ENCODE results near the gene SARNP.

The SARNP gene

DNA sequence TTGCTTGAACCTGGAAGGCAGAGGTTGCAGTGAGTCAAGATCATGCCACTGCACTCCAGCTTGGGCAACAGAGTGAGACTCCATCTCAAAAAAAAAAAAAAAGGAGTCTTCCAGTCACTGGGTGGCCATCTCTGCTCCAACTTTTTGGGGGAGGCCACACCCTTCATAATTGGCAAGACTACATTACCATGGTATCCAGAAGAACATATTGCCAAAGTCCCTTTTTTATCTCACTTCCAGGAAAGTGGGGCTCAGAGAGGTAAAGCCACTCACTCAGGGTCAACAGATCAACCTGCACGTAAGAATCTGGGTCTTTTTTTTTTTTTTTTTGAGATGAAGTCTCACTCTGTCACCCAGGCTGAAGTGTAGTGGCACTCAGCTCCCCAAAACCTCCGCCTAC, 83.7 kb downstream of the SARNP start:
- TF ChIP-seq, protein P1, sequence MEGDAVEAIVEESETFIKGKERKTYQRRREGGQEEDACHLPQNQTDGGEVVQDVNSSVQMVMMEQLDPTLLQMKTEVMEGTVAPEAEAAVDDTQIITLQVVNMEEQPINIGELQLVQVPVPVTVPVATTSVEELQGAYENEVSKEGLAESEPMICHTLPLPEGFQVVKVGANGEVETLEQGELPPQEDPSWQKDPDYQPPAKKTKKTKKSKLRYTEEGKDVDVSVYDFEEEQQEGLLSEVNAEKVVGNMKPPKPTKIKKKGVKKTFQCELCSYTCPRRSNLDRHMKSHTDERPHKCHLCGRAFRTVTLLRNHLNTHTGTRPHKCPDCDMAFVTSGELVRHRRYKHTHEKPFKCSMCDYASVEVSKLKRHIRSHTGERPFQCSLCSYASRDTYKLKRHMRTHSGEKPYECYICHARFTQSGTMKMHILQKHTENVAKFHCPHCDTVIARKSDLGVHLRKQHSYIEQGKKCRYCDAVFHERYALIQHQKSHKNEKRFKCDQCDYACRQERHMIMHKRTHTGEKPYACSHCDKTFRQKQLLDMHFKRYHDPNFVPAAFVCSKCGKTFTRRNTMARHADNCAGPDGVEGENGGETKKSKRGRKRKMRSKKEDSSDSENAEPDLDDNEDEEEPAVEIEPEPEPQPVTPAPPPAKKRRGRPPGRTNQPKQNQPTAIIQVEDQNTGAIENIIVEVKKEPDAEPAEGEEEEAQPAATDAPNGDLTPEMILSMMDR (conservative IDR thresholded peaks at IDR 0.05; ENCODE audit: low read depth, low read length) = no peak
- Histone ChIP-seq H2AFZ (ENCODE audit: low read depth) (no peak overlapping the region), H3K9ac (no peak overlapping the region), H4K20me1 (ENCODE audit: insufficient read depth) (no peaks in the 10 kb centered on the region), H3K27ac (no peak overlapping the region), H3K4me3 (IDR thresholded peaks at IDR 0.05; ENCODE audit: insufficient read depth, low read depth, low read length) (no peak overlapping the region), H3K36me3 (ENCODE audit: insufficient read depth) (no peaks in the 10 kb centered on the region), H3K4me2 (no peak overlapping the region), H3K27me3 (ENCODE audit: insufficient read depth, low read depth) (no peaks in the 10 kb centered on the region), H3K79me2 (ENCODE audit: insufficient read depth, low read depth) (no peaks in the 10 kb centered on the region), H3K4me1 (ENCODE audit: low read depth, poor library complexity, severe bottlenecking) (peaks cover 25% of the 10 kb centered on the region)

DNA sequence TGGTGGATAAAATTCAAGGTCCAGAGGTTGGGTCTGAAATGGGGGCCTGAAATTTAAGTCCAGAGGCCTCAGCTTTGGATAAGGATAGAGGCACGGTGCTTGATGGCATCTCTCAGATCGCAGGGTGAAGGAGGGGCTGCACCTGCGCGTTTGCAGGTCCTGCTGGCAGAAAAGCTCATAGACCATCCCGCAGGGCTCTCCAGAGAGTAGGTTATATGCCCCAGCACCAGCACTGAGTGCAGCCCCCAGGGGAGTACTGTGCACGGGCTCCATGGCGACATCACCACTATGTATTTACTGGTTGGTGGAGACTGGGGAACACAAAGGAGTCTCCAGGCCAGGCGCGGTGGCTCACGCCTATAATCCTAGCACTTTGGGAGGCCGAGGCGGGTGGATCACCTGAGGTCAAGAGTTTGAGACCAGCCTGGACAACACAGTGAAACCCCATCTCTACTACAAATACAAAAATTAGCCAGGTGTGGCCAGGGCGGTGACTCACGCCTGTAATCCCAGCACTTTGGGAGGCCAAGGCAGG, 84.4 kb downstream of the SARNP start:
- Histone ChIP-seq H3K4me1 (ENCODE audit: low read depth, poor library complexity, severe bottlenecking) (peaks cover 24% of the 10 kb centered on the region), H3K4me2 (no peak overlapping the region), H2AFZ (ENCODE audit: low read depth) (no peak overlapping the region), H4K20me1 (ENCODE audit: insufficient read depth) (no peaks in the 10 kb centered on the region), H3K27me3 (ENCODE audit: insufficient read depth, low read depth) (no peaks in the 10 kb centered on the region), H3K9ac (no peak overlapping the region), H3K36me3 (ENCODE audit: insufficient read depth) (no peaks in the 10 kb centered on the region), H3K79me2 (ENCODE audit: insufficient read depth, low read depth) (peaks cover 1% of the 10 kb centered on the region; the same call in 1 of the 2 replicates), H3K4me3 (IDR thresholded peaks at IDR 0.05; ENCODE audit: insufficient read depth, low read depth, low read length) (no peak overlapping the region), H3K27ac (no peak overlapping the region)
- TF ChIP-seq, protein P1 (conservative IDR thresholded peaks at IDR 0.05; ENCODE audit: low read depth, low read length) = no peak

DNA sequence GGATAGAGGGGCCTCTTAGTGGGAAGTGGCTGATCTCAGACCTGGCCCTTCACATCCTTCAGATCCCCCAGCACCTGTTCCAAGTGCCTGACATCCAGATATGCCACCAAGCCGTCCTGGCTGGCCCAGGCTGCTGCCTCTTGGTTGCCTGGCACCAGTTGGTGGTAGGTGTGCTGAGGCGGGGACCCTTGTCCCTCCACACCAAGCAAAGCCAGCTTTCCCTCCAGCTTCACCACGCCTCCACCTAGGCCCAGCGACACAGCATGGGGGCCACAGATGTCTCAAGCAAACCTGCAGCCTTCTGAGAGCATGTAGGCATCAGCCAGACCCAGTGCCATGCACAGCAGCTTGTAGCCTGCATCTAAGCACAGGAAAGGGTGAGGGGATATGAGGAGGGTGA, 85.2 kb downstream of the SARNP start:
- no peak overlapping the region for H3K4me3 ChIP-seq (IDR thresholded peaks at IDR 0.05; ENCODE audit: insufficient read depth, low read depth, low read length)
- no peak overlapping the region for H2AFZ ChIP-seq (ENCODE audit: low read depth)
- no peak overlapping the region for H3K4me2 ChIP-seq
- TF ChIP-seq, protein P1 (conservative IDR thresholded peaks at IDR 0.05; ENCODE audit: low read depth, low read length) = no peak
- no peak overlapping the region for H3K9ac ChIP-seq
- no peaks in the 10 kb centered on the region for H3K36me3 ChIP-seq (ENCODE audit: insufficient read depth)
- no peaks in the 10 kb centered on the region for H3K27me3 ChIP-seq (ENCODE audit: insufficient read depth, low read depth)
- peaks cover 21% of the 10 kb centered on the region for H3K4me1 ChIP-seq (ENCODE audit: low read depth, poor library complexity, severe bottlenecking)
- H3K27ac ChIP-seq = no peak overlapping the region
- H3K79me2 ChIP-seq (ENCODE audit: insufficient read depth, low read depth) = peaks cover 9% of the 10 kb centered on the region; the same call in 1 of the 2 replicates
- H4K20me1 ChIP-seq (ENCODE audit: insufficient read depth) = no peaks in the 10 kb centered on the region

DNA sequence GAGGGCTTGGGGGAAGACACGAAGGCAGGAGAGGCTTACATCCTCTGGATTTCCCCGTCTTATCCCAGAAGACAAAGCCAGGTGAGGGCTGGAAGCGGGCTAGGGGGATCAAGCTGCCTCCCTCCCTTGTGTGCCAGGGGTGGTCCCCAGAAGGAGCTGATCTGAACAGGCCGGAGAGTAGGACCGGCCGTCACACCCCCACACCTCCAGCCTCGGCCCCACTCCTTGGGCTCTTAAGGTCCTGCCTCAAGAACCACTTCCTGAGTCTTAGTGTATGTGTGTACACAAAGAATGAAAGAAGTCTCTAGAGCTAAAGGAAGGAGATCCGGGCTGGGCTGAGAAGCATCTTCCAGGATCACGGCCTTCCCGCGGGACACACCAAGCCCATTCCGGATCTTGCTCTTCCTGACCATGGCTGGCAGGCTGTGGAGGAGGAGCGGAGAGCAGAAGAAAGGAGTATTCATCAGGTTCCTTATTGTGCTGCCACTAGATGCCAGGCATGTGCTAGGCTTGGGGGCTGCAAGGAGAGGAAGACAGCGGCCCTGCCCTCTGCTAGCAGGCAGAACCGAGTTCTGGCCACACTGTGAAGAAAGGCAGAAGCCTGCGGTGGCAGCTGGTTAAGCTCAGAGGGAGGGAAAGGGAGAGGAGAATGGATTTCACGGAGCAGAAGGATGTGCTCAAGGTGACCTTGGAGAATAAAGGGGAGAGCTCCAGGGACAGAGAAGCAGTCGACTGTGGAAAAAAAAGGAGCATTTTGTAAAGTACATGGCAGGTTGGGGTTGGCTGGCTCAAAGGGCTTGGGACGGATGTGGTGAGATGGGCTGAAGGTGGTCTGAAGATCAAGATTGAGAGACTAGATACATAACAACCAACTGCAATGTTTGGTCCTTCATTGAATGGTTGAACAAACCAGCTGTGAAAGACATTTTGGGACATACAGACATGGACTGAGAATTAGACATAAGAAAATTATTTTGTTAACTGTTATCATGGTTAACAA, 87.4 kb downstream of the SARNP start:
- H3K79me2 ChIP-seq (ENCODE audit: insufficient read depth, low read depth) = peaks cover 13% of the 10 kb centered on the region; the same call in 1 of the 2 replicates
- H3K4me2 ChIP-seq = peak overlapping the region; percentile 87
- TF ChIP-seq, protein P1 (conservative IDR thresholded peaks at IDR 0.05; ENCODE audit: low read depth, low read length) = no peak
- peak overlapping the region; percentile 88 for H2AFZ ChIP-seq (ENCODE audit: low read depth)
- H3K4me1 ChIP-seq (ENCODE audit: low read depth, poor library complexity, severe bottlenecking) = peaks cover 20% of the 10 kb centered on the region
- H3K4me3 ChIP-seq (IDR thresholded peaks at IDR 0.05; ENCODE audit: insufficient read depth, low read depth, low read length) = no peak overlapping the region
- peak overlapping the region; percentile 63; the same call in 1 of the 2 replicates for H3K27ac ChIP-seq
- H3K9ac ChIP-seq = peak overlapping the region; percentile 80; the same call in 1 of the 2 replicates
- H3K27me3 ChIP-seq (ENCODE audit: insufficient read depth, low read depth) = no peaks in the 10 kb centered on the region
- H3K36me3 ChIP-seq (ENCODE audit: insufficient read depth) = no peaks in the 10 kb centered on the region; the same call in 1 of the 2 replicates
- no peaks in the 10 kb centered on the region for H4K20me1 ChIP-seq (ENCODE audit: insufficient read depth)

Measured in KMS-11 (cell line).